OCI-LY7 (cell line): ENCODE measurements around the gene C2CD5. TPM values are rescaled to one million over a fixed set of nuclear protein-coding genes. Genes with fewer than 3 reads are reported as not detected.

Experiments
- BruUV-seq: library from RNA; stranded (reverse); fragments of 400-500 nt; replicated peaks from 2 replicates; lab custom pipeline; 2021; lab: Mats Ljungman, UMichigan
- CTCF ChIA-PET: fragments of 300-600 bp; sonication (Branson Sonifier 250); formaldehyde crosslinking; loops from one replicate; lab custom pipeline; 2022; ENCODE audit warnings: antibody characterized with exemption; ENCODE audit not compliant: unreplicated experiment; lab: Charles Lee
- POLR2A ChIA-PET: fragments of 300-600 bp; sonication (Branson Sonifier 250); formaldehyde crosslinking; loops from one replicate; lab custom pipeline; 2022; ENCODE audit warnings: antibody characterized with exemption; lab: Charles Lee
- DNase-seq: peaks from one replicate; pipeline ENCODE4 v3.0.0-alpha.2; 2015; ENCODE audit warnings: low spot score
- H2AFZ ChIP-seq: fragments of 200-600 bp; sonication (generic), shearing (Covaris generic); 2 replicates; pipeline ENCODE4 v1.6.1; 2014; ENCODE audit warnings: mild to moderate bottlenecking, antibody characterized with exemption, low read length, moderate library complexity
- H3K27ac ChIP-seq: fragments of 200-600 bp; sonication (generic); 2 replicates; pipeline ENCODE4 v1.5.1; 2014; ENCODE audit warnings: mixed run types, low read depth, mild to moderate bottlenecking, moderate library complexity, low read length, inconsistent platforms; ENCODE audit not compliant: poor library complexity, severe bottlenecking
- H3K36me3 ChIP-seq: fragments of 200-600 bp; sonication (generic); 2 replicates; pipeline ENCODE4 v1.6.1; 2014; ENCODE audit warnings: mild to moderate bottlenecking, antibody characterized with exemption, low read length, moderate library complexity, mixed read lengths; ENCODE audit not compliant: insufficient read depth
- H3K4me1 ChIP-seq: fragments of 200-600 bp; sonication (generic); 2 replicates; pipeline ENCODE4 v1.5.1; 2014; ENCODE audit warnings: mild to moderate bottlenecking, low read length; ENCODE audit not compliant: insufficient read depth, poor library complexity, severe bottlenecking
- H3K4me2 ChIP-seq: fragments of 200-600 bp; sonication (generic); 2 replicates; pipeline ENCODE4 v1.6.1; 2014; ENCODE audit warnings: mild to moderate bottlenecking, low read length
- H3K4me3 ChIP-seq: fragments of 200-600 bp; sonication (generic); 2 replicates; pipeline ENCODE4 v1.5.1; 2014; ENCODE audit warnings: mild to moderate bottlenecking, low read depth, low read length; ENCODE audit not compliant: poor library complexity, severe bottlenecking
- H3K79me2 ChIP-seq: fragments of 200-600 bp; sonication (generic); 2 replicates; pipeline ENCODE4 v1.6.1; 2016; ENCODE audit warnings: low read depth, mild to moderate bottlenecking, low read length, moderate library complexity, mixed read lengths; ENCODE audit not compliant: insufficient read depth
- H3K9me2 ChIP-seq: fragments of 200-600 bp; sonication (generic); 2 replicates; pipeline ENCODE4 v1.6.1; 2016; ENCODE audit warnings: mild to moderate bottlenecking, low read length, mixed read lengths; ENCODE audit not compliant: insufficient read depth
- H3K9me3 ChIP-seq: fragments of 200-600 bp; sonication (generic); 2 replicates; pipeline ENCODE4 v1.6.1; 2014; ENCODE audit warnings: mild to moderate bottlenecking, mixed run types, low read length, mixed read lengths
- H4K20me1 ChIP-seq: fragments of 200-600 bp; sonication (generic); 2 replicates; pipeline ENCODE4 v1.6.1; 2014; ENCODE audit warnings: mild to moderate bottlenecking, antibody characterized with exemption, low read length, moderate library complexity, mixed read lengths; ENCODE audit not compliant: insufficient read depth
- CTCF ChIP-seq: fragments of 200-600 bp; sonication (generic); conservative IDR thresholded peaks from 2 replicates; pipeline ENCODE4 v1.5.1; 2014; ENCODE audit warnings: mild to moderate bottlenecking, antibody characterized with exemption, low read length, moderate library complexity, mixed read lengths
- EZH2phosphoT487 ChIP-seq: fragments of 200-600 bp; sonication (generic); IDR thresholded peaks from 2 replicates; pipeline ENCODE4 v1.6.1; 2018; ENCODE audit warnings: low read depth, borderline replicate concordance, mild to moderate bottlenecking, mixed run types, antibody characterized with exemption, low read length, moderate library complexity, mixed read lengths
- intact Hi-C: fragments of 100-400 bp; cut with micrococcal nuclease; formaldehyde crosslinking; loops from one replicate; pipeline ENCODE4 v1.10.0; 2022; ENCODE audit not compliant: unreplicated experiment
- total RNA-seq, 2 experiments: library from RNA; depleted of rRNA in 1 of 2; stranded (reverse); fragments of >200 nt in 1 of 2; shearing (Covaris generic) in 1 of 2; gene quantifications; 2 replicates each; pipeline ENCODE4 v1.2.3, GENCODE V29; 2014 to 2022

C2CD5 gene
- total RNA-seq, 2 experiments from 2014 or later: 28.4 to 50.2 TPM

- peaks cover 5% of the 10 kb centered on the region; the same call in 1 of the 2 replicates for H3K36me3 ChIP-seq
- no peaks in the 10 kb centered on the region for H3K9me3 ChIP-seq
- no peak overlapping the region for H3K4me2 ChIP-seq
- H3K4me3 ChIP-seq: no peak overlapping the region
- ChIA-PET CTCF (no interaction called here), POLR2A (interaction anchor here (0.6 to 3.6 kb wide), 4 partner anchors 9 to 976 kb away, joined by 3 to 30 read pairs (median 4); no protein-coding TSS in a partner anchor)
- no peak for TF ChIP-seq EZH2phosphoT487
- no peak for TF ChIP-seq CTCF
- H3K9me2 ChIP-seq: no peaks in the 10 kb centered on the region
- H3K4me1 ChIP-seq: no peaks in the 10 kb centered on the region
- no peak for DNase-seq
- H3K79me2 ChIP-seq: no peaks in the 10 kb centered on the region
- H4K20me1 ChIP-seq: no peaks in the 10 kb centered on the region
- no peak overlapping the region for H3K27ac ChIP-seq
- no peak overlapping the region for H2AFZ ChIP-seq
- intact Hi-C loops: no loop called here
- BruUV-seq: no TSS peak
These were observed 85.9 kb downstream of the C2CD5 start for GRCh38 chr12:22458298-22458937.

GRCh38 chr12:22457085-22457484, 87.3 kb downstream of the C2CD5 start:
- H3K4me1 ChIP-seq: no peaks in the 10 kb centered on the region
- no peak overlapping the region for H3K27ac ChIP-seq
- CTCF ChIA-PET: interaction anchor here (1.0 kb wide), 1 partner anchor 11 kb away, joined by 3 read pairs; no protein-coding TSS in a partner anchor
- no peaks in the 10 kb centered on the region for H3K9me2 ChIP-seq
- H3K36me3 ChIP-seq: peaks cover 5% of the 10 kb centered on the region; the same call in 1 of the 2 replicates
- BruUV-seq: no TSS peak
- no peak overlapping the region for H3K4me2 ChIP-seq
- no peaks in the 10 kb centered on the region for H3K9me3 ChIP-seq
- POLR2A ChIA-PET: interaction anchor here (0.7 to 3.6 kb wide), 3 partner anchors 10 to 171 kb away, joined by 3 to 30 read pairs (median 4); no protein-coding TSS in a partner anchor
- H3K79me2 ChIP-seq: no peaks in the 10 kb centered on the region
- H3K4me3 ChIP-seq: no peak overlapping the region
- no peak overlapping the region for H2AFZ ChIP-seq
- intact Hi-C loops: no loop called here
- TF ChIP-seq CTCF (no peak), EZH2phosphoT487 (no peak)
- no peaks in the 10 kb centered on the region for H4K20me1 ChIP-seq
- DNase-seq: no peak

GRCh38 chr12:22453511-22453910, 90.8 kb downstream of the C2CD5 start:
- Histone ChIP-seq H3K27ac (no peak overlapping the region), H3K9me2 (no peaks in the 10 kb centered on the region), H3K4me3 (no peak overlapping the region), H3K9me3 (no peaks in the 10 kb centered on the region), H3K36me3 (peaks cover 11% of the 10 kb centered on the region; the same call in 1 of the 2 replicates), H4K20me1 (no peaks in the 10 kb centered on the region), H3K79me2 (no peaks in the 10 kb centered on the region), H3K4me1 (no peaks in the 10 kb centered on the region), H3K4me2 (no peak overlapping the region), H2AFZ (no peak overlapping the region)
- TF ChIP-seq CTCF: no peak
- TF ChIP-seq EZH2phosphoT487: no peak
- POLR2A ChIA-PET: interaction anchor here (0.9 kb wide), 1 partner anchor 9 kb away, joined by 3 read pairs; no protein-coding TSS in a partner anchor
- no peak for DNase-seq
- BruUV-seq: no TSS peak
- intact Hi-C loops: no loop called here
- CTCF ChIA-PET: interaction anchor here (1.2 kb wide), 1 partner anchor 10 kb away, joined by 4 read pairs; no protein-coding TSS in a partner anchor
